Measurements from ENCODE around the gene HMGN1.

Gene HMGN1

DNA sequence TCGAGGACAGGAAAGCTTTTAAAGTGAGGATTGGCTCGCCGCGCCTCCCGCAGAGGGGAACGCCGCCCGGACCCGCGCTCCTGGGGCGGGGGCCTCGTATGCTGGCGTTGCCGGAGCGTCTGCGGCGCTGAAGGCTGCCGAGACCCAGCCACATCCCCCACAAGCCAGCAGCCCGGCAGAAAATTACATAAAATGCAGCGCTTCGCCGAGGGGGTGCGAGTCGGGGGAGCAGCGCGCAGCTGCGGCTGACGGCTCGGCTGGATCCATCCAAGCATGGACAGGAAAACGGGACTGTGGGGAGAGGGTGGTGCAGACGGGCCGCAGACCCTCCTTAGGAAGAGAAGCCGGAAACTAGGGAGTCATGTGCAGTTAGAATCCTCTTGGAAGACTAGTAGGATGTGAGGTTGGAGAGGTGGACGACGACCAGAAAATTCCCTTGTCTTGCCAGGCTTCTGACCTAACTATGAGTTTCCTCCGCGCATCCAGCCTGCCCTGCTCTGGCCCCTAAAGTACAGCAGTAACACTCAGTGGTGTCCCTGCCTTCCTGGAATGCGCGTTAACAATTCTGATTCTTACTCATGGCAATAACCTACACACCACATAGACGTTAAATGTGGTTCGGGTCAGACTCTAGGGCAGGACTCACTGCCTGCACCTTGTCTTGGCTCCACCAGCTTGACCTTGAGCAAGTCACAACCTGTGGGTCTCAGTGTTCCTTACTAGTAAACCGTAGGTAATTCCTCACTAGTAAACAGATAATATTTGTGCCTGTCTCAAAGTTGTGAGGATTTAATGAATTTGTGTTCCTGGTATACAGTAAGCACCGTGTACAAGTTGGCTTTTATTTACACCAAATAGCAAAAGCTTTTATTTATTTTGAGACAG is 34.5 kb downstream of the HMGN1 start:
- peak in 1 of 2 experiments; percentile 48 for DNase-seq (ENCODE audit: low read depth in 1 of 2, low spot score in 1 of 2)
- Histone ChIP-seq H3K27ac (replicated peaks) (peak overlapping the region; percentile 96), H3K27me3 (ENCODE audit: insufficient read depth, poor library complexity, severe bottlenecking) (no peaks in the 10 kb centered on the region), H3K4me3 (replicated peaks; ENCODE audit: insufficient read depth, low read length) (peak overlapping the region; percentile 66)
- TF ChIP-seq, protein P1, sequence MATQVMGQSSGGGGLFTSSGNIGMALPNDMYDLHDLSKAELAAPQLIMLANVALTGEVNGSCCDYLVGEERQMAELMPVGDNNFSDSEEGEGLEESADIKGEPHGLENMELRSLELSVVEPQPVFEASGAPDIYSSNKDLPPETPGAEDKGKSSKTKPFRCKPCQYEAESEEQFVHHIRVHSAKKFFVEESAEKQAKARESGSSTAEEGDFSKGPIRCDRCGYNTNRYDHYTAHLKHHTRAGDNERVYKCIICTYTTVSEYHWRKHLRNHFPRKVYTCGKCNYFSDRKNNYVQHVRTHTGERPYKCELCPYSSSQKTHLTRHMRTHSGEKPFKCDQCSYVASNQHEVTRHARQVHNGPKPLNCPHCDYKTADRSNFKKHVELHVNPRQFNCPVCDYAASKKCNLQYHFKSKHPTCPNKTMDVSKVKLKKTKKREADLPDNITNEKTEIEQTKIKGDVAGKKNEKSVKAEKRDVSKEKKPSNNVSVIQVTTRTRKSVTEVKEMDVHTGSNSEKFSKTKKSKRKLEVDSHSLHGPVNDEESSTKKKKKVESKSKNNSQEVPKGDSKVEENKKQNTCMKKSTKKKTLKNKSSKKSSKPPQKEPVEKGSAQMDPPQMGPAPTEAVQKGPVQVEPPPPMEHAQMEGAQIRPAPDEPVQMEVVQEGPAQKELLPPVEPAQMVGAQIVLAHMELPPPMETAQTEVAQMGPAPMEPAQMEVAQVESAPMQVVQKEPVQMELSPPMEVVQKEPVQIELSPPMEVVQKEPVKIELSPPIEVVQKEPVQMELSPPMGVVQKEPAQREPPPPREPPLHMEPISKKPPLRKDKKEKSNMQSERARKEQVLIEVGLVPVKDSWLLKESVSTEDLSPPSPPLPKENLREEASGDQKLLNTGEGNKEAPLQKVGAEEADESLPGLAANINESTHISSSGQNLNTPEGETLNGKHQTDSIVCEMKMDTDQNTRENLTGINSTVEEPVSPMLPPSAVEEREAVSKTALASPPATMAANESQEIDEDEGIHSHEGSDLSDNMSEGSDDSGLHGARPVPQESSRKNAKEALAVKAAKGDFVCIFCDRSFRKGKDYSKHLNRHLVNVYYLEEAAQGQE (IDR thresholded peaks at IDR 0.05; ENCODE audit: insufficient replicate concordance, low read depth): no peak
- no peak for TF ChIP-seq SPI1 (IDR thresholded peaks at IDR 0.05; ENCODE audit: borderline replicate concordance, low read depth)
- no peak; the same call in 1 of the 2 replicates for TF ChIP-seq POLR2AphosphoS5 (IDR thresholded peaks at IDR 0.05; ENCODE audit: low read depth)
- no peak for TF ChIP-seq GABPA (IDR thresholded peaks at IDR 0.05; ENCODE audit: low read depth)
- TF ChIP-seq, protein P2, sequence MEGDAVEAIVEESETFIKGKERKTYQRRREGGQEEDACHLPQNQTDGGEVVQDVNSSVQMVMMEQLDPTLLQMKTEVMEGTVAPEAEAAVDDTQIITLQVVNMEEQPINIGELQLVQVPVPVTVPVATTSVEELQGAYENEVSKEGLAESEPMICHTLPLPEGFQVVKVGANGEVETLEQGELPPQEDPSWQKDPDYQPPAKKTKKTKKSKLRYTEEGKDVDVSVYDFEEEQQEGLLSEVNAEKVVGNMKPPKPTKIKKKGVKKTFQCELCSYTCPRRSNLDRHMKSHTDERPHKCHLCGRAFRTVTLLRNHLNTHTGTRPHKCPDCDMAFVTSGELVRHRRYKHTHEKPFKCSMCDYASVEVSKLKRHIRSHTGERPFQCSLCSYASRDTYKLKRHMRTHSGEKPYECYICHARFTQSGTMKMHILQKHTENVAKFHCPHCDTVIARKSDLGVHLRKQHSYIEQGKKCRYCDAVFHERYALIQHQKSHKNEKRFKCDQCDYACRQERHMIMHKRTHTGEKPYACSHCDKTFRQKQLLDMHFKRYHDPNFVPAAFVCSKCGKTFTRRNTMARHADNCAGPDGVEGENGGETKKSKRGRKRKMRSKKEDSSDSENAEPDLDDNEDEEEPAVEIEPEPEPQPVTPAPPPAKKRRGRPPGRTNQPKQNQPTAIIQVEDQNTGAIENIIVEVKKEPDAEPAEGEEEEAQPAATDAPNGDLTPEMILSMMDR (IDR thresholded peaks at IDR 0.05; ENCODE audit: insufficient read depth, low read length): no peak

DNA sequence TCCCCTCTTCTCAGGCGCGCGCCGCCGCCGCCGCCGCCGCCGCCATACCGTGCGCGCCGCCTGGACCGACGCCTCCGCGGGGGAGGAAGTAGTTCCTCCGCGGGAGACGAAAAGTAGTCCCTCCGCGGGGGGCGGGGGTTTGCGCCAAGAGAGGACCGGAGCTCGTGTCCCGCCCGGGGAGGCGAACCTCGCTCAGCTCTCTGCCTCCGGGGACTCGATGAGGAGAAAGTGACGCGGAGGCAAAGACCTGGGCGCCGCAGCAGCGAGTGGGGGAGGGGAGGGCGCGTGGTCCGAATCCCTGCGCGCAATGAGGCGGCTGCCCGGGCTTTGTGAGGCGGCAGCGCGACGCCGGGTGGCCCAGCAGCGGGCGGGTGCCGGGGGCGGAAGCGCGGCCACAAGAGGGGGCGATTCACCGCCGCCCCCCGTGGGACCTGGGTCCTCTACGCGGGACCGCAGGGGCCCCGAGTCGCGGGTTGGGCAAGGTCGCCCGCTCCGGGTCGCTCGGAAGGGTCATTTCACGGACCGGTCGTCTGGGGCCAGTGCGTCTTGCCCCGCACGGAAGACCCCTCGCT is 35.2 kb downstream of the HMGN1 start, which contains the start of gene BRWD1:
Gene BRWD1 (minus strand): TSS at position 62 of the 572 bp plus-strand sequence. CDS start 141 bp downstream, outside the sequence.
- TF ChIP-seq, protein P2 (IDR thresholded peaks at IDR 0.05; ENCODE audit: insufficient read depth, low read length): no peak
- TF ChIP-seq POLR2AphosphoS5 (IDR thresholded peaks at IDR 0.05; ENCODE audit: low read depth): peak; percentile 67
- no peak for TF ChIP-seq SPI1 (IDR thresholded peaks at IDR 0.05; ENCODE audit: borderline replicate concordance, low read depth)
- TF ChIP-seq, protein P1 (IDR thresholded peaks at IDR 0.05; ENCODE audit: insufficient replicate concordance, low read depth): peak; percentile 46
- 0 out of 2 replicates have a peak, but pooled peaks have one; percentile 23 for TF ChIP-seq GABPA (IDR thresholded peaks at IDR 0.05; ENCODE audit: low read depth)
- Histone ChIP-seq H3K27ac (replicated peaks) (peak within 1 kb of the TSS; percentile 96), H3K4me3 (replicated peaks; ENCODE audit: insufficient read depth, low read length) (peak within 1 kb of the TSS; percentile 66), H3K27me3 (ENCODE audit: insufficient read depth, poor library complexity, severe bottlenecking) (no peaks in the 10 kb centered on the region)
- DNase-seq (ENCODE audit: low read depth in 1 of 2, low spot score in 1 of 2): peak; percentile 77 to 87

DNA sequence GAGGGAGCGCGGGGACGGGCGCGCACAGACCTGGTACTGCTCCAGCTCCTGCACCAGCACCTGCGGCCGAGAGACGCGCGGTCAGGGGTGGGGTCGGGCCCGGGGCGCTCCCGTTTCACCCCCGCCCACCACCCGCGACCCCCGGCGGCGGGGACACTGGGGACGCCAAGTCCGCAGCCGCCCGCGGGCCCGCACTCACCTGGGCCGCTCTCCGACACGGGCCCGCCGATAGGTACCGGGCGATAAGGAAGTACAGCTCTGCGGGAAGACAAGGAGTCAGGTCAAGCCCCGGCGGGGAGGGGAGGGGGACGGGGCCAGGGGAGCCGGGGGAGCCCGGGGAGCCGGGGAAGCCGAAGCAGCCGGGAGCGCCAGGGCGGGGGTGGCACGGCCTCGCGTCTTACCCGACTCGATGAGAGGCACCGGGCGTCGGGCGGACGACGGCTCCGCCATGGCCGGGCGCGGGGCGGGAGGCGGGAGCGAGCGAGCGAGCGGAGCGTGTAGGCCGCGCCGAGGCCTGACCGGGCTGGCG is 35.8 kb downstream of the HMGN1 start:
- DNase-seq (ENCODE audit: low read depth in 1 of 2, low spot score in 1 of 2): peak; percentile 47 to 55
- Histone ChIP-seq H3K27ac (replicated peaks) (peak overlapping the region; percentile 96), H3K27me3 (ENCODE audit: insufficient read depth, poor library complexity, severe bottlenecking) (no peaks in the 10 kb centered on the region), H3K4me3 (replicated peaks; ENCODE audit: insufficient read depth, low read length) (peak overlapping the region; percentile 66)
- TF ChIP-seq SPI1 (IDR thresholded peaks at IDR 0.05; ENCODE audit: borderline replicate concordance, low read depth) (no peak), POLR2AphosphoS5 (IDR thresholded peaks at IDR 0.05; ENCODE audit: low read depth) (no peak), GABPA (IDR thresholded peaks at IDR 0.05; ENCODE audit: low read depth) (no peak)
- TF ChIP-seq, protein P1 (IDR thresholded peaks at IDR 0.05; ENCODE audit: insufficient replicate concordance, low read depth): no peak
- TF ChIP-seq, protein P2 (IDR thresholded peaks at IDR 0.05; ENCODE audit: insufficient read depth, low read length): no peak

All from HL-60 (cell line).